Panc1 (cell line): Measurements from ENCODE around the gene SEMA4D.

ENCODE experiments used
- POLR2AphosphoS5 ChIP-seq: IDR thresholded peaks from 2 replicates; pipeline ENCODE4 v1.6.1; 2012; ENCODE audit warnings: mild to moderate bottlenecking, low read depth, low read length, moderate library complexity
- SIN3A ChIP-seq: IDR thresholded peaks from 2 replicates; pipeline ENCODE4 v1.6.1; 2012; ENCODE audit warnings: low read depth, mild to moderate bottlenecking, low read length, moderate library complexity, borderline replicate concordance; ENCODE audit not compliant: insufficient read depth
- TF ChIP-seq, protein P1 (sequence below): fragments of 450-650 bp; IDR thresholded peaks from 2 replicates; pipeline ENCODE4 v1.5.1; 2017; ENCODE audit warnings: mild to moderate bottlenecking
- TF ChIP-seq, protein P2 (sequence below), 2 experiments: IDR thresholded peaks; 2 replicates each; pipeline ENCODE4 v1.6.1; 2011 to 2012; ENCODE audit warnings: low read depth in 2 of 2, control low read depth in 1 of 2, low read length in 1 of 2, mild to moderate bottlenecking in 1 of 2, moderate library complexity in 1 of 2; ENCODE audit not compliant: insufficient read depth in 1 of 2

DNA sequence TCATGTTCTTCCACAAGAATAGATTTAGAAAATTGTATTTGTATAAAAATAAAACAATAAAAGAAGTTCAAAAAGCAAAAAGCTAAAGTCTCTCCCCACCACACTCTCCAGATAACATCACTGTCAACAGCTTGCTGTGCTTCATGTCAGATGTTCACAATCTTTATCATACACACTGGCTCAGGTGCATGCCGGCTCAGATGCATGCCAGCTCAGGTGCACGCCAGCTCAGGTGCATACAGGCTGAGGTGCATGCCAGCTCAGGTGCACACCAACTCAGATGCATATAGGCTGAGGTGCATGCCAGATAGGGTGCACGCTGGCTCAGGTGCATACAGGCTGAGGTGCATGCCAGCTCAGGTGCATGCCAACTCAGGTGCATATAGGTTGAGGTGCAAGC is 26.5 kb downstream of the SEMA4D start:
- no peak for TF ChIP-seq SIN3A
- TF ChIP-seq, protein P1, sequence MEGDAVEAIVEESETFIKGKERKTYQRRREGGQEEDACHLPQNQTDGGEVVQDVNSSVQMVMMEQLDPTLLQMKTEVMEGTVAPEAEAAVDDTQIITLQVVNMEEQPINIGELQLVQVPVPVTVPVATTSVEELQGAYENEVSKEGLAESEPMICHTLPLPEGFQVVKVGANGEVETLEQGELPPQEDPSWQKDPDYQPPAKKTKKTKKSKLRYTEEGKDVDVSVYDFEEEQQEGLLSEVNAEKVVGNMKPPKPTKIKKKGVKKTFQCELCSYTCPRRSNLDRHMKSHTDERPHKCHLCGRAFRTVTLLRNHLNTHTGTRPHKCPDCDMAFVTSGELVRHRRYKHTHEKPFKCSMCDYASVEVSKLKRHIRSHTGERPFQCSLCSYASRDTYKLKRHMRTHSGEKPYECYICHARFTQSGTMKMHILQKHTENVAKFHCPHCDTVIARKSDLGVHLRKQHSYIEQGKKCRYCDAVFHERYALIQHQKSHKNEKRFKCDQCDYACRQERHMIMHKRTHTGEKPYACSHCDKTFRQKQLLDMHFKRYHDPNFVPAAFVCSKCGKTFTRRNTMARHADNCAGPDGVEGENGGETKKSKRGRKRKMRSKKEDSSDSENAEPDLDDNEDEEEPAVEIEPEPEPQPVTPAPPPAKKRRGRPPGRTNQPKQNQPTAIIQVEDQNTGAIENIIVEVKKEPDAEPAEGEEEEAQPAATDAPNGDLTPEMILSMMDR, result no peak
- TF ChIP-seq POLR2AphosphoS5, result no peak
- TF ChIP-seq, protein P2, sequence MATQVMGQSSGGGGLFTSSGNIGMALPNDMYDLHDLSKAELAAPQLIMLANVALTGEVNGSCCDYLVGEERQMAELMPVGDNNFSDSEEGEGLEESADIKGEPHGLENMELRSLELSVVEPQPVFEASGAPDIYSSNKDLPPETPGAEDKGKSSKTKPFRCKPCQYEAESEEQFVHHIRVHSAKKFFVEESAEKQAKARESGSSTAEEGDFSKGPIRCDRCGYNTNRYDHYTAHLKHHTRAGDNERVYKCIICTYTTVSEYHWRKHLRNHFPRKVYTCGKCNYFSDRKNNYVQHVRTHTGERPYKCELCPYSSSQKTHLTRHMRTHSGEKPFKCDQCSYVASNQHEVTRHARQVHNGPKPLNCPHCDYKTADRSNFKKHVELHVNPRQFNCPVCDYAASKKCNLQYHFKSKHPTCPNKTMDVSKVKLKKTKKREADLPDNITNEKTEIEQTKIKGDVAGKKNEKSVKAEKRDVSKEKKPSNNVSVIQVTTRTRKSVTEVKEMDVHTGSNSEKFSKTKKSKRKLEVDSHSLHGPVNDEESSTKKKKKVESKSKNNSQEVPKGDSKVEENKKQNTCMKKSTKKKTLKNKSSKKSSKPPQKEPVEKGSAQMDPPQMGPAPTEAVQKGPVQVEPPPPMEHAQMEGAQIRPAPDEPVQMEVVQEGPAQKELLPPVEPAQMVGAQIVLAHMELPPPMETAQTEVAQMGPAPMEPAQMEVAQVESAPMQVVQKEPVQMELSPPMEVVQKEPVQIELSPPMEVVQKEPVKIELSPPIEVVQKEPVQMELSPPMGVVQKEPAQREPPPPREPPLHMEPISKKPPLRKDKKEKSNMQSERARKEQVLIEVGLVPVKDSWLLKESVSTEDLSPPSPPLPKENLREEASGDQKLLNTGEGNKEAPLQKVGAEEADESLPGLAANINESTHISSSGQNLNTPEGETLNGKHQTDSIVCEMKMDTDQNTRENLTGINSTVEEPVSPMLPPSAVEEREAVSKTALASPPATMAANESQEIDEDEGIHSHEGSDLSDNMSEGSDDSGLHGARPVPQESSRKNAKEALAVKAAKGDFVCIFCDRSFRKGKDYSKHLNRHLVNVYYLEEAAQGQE (IDR thresholded peaks at IDR 0.05; ENCODE audit: insufficient read depth in 1 of 2, low read depth in 2 of 2, low read length in 1 of 2), result no peak
